GM18505 (cell line): Measurements from ENCODE around the gene UPK1A.
A peak's percentile ranks its signal among the peaks of the same experiment; 100 is the strongest.
"Not testable (repeated sequence)": the region's sequence is repeated elsewhere in the genome, so short reads cannot be mapped to it uniquely, and the experiment has no call there.

ENCODE experiments used
- ATAC-seq: cut with Tn5 transposase; IDR thresholded peaks from one replicate; pipeline ENCODE4 v1.9.1; 2021; ENCODE audit not compliant: unreplicated experiment
- POLR2A ChIP-seq: IDR thresholded peaks from 4 replicates; pipeline ENCODE4 v1.6.1; 2011; ENCODE audit warnings: borderline replicate concordance; ENCODE audit not compliant: insufficient read depth, insufficient read length; ENCODE audit errors: extremely low read depth

Gene UPK1A

DNA sequence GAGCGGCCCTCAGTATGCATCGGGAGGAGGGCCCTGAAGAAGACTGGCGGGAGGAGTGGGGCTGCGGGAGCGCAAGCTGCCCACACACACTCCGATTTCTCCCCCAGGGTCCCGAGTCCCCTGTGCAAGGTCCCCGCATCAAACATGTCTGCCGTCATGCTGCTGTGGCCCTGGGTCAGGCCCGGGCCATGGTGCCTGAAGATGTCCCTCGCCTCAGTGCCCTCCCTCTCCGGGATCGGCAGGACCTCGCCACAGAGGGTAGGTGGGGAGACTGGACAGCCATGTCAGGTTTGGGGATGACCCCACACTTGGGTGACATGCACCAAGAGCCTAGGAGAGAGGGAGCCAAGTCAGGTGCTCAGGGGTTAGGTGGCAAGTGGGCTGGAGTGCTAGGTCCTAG, 56.1 kb downstream of the UPK1A start:
- peak; percentile 6 for TF ChIP-seq POLR2A
- ATAC-seq: no peak

GRCh38 chr19:35722897-35723296, 56.6 kb downstream of the UPK1A start:
- no peak for TF ChIP-seq POLR2A
- ATAC-seq: no peak

GRCh38 chr19:35723671-35724070, 57.4 kb downstream of the UPK1A start:
- ATAC-seq: no peak

GRCh38 chr19:35724132-35724531, 57.8 kb downstream of the UPK1A start:
- ATAC-seq: not testable (repeated sequence)

More at GRCh38 chr19:35723671-35724070, 57.4 kb downstream of the UPK1A start:
- TF ChIP-seq POLR2A: no peak

DNA sequence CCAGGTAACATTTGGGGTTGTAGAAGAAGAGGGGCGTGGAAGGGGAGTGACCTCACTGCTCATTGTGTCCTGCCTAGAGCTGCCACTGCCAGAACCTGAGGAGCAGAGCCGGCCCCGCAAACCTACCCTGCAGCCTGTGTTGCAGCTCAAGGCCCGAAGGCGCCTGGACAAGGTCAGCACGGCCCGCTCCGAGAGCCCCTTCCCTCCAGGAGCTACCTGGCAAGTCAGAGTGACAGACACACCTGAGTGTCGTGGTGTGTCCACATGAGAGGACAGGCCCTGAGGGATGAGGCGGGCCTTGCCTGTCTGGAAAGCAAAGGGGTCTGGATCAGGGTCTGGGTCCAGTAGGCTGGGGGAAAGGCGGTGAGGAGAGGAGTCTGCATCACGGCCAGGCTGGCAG, 58.2 kb downstream of the UPK1A start:
- TF ChIP-seq POLR2A: no peak
- no peak for ATAC-seq

DNA sequence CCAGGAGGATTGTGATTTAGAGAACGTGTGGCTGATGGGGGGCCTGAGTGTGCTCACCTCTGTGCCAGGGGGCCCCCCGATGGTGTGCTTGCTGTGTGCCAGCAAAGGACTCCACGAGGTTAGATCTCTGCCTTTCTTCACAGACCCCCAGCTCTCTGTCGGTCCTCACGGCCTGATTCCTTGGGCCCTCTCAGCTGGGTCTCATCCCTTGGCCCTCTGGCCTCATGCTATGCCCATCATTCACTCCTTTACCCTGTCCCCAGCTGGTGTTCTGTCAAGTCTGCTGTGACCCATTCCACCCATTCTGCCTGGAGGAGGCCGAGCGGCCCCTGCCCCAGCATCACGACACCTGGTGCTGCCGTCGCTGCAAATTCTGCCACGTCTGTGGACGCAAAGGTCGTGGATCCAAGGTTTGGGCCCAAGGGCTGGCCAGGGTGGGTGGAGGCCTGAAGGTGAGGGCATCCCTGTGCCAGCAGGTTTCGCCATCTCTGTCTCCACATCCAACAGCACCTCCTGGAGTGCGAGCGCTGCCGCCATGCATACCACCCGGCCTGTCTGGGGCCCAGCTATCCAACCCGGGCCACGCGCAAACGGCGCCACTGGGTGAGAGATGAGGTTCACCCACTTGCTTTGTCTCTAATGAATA, 59.0 kb downstream of the UPK1A start:
- TF ChIP-seq POLR2A: no peak
- no peak for ATAC-seq

- ATAC-seq: no peak
- TF ChIP-seq POLR2A: no peak
Observed at GRCh38 chr19:35727053-35727955, 61.0 kb downstream of the UPK1A start.
